AG10803 (cell line): Measurements from ENCODE around the gene DPH5.
A peak's percentile ranks its signal among the peaks of the same experiment; 100 is the strongest.
"Not testable (repeated sequence)": the region's sequence is repeated elsewhere in the genome, so short reads cannot be mapped to it uniquely, and the experiment has no call there.

Experiments used
- DNase-seq: peaks from one replicate; pipeline ENCODE4 v3.0.0; 2010; ENCODE audit warnings: low read depth
- H3K4me3 ChIP-seq: 2 replicates; pipeline ENCODE4 v1.5.1; 2011; ENCODE audit warnings: mild to moderate bottlenecking, low read length, control low read depth
- CTCF ChIP-seq: conservative IDR thresholded peaks from 2 replicates; pipeline ENCODE4 v1.5.1; 2011; ENCODE audit warnings: mild to moderate bottlenecking, low read length, control low read depth, inconsistent platforms

Gene DPH5

GRCh38 chr1:101025657-101026429 lies at the start of gene DPH5:
TSS of gene DPH5 (minus strand) at chr1:101025784. CDS start at chr1:101025443, 341 bp downstream.
- DNase-seq, result peak; percentile 93
- peak within 1 kb of the TSS; percentile 84 for H3K4me3 ChIP-seq
- no peak for TF ChIP-seq CTCF

- DNase-seq, result no peak
- H3K4me3 ChIP-seq, result no peak overlapping the region
- no peak for TF ChIP-seq CTCF
Observed at GRCh38 chr1:101073836-101074235, 48.3 kb upstream of the DPH5 start.

GRCh38 chr1:101071470-101071891 lies 45.9 kb upstream of the DPH5 start:
- DNase-seq, result no peak
- no peak overlapping the region for H3K4me3 ChIP-seq
- TF ChIP-seq CTCF, result no peak

GRCh38 chr1:101069158-101069557 lies 43.6 kb upstream of the DPH5 start:
- no peak for TF ChIP-seq CTCF
- DNase-seq, result no peak
- no peak overlapping the region for H3K4me3 ChIP-seq

GRCh38 chr1:101066937-101067335 lies 41.4 kb upstream of the DPH5 start:
- DNase-seq, H3K4me3 ChIP-seq: not testable (repeated sequence)

GRCh38 chr1:101066260-101066936 lies 40.8 kb upstream of the DPH5 start:
- no peak overlapping the region for H3K4me3 ChIP-seq
- DNase-seq, result no peak
- TF ChIP-seq CTCF, result no peak

GRCh38 chr1:101065575-101065974 lies 40.0 kb upstream of the DPH5 start:
- no peak for DNase-seq
- TF ChIP-seq CTCF, result no peak
- H3K4me3 ChIP-seq, result no peak overlapping the region
